DMS114 treated with DMSO at 0.1 percent for 48 hours (cell line): ENCODE measurements around the gene BRD9.

Experiments used
- DNase-seq: peaks from one replicate; lab custom pipeline; 2025; ENCODE audit not compliant: unreplicated experiment; lab: John Stamatoyannopoulos, UW

BRD9 gene

DNA sequence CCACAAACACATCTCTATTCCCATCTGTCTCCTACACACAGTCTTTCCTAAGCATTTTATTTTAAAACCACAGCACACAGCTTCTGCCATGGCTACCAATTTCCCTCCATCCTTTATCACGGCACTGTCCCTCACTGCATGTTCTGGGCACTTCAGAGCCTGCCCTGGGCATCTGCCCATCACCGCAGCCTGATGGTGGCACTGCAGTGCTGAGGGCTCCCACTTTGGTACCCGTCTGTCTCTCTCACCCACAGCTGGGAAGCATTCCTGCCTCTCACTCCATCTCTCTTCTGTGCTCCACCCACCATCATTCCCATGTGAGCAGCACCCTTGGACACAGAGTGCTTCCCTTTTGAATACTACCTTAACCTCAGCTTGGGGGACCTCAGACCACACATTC is 73.5 kb downstream of the BRD9 start:
- DNase-seq: no peak

DNA sequence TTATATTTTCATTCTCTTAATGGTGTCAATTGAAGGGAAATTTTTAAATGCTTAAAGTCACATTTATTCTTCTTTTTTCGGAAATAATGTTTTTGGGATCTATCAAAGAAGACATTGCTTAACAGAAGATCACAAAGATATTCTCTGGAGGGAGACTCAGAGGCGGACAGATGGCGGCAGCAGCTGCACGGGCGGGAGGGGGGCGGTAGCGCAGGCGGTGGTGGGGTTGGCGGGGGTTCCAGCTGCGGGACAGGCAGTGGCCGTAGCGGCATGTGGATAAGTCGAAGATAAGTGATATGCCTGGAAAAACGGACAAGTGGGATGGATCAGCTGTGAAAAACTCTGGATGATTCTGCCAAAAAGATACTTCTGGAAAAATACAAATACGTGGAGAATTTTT is 76.4 kb downstream of the BRD9 start:
- no peak for DNase-seq

DNA sequence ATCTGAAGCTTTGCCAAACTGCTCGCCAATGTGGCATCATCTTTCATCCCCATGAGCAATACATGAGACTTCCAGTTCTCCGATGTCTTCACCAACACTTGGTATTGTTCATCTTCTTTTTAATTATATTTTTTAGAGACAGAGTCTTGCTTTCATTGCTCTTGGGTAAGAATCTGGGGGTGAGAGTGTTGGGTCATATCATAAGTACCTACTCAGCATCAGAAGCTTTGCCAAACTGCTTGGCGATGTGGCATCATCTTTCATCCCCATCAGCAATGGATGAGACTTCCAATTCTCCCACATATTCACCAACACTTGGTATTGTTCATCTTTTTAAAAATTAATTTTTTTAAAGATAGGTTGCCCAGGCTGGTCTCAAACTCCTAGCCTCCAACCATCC is 77.2 kb downstream of the BRD9 start:
- DNase-seq: no peak
